ENCODE results near the gene SCAF1. TPM values are rescaled to one million over a fixed set of nuclear protein-coding genes. Genes with fewer than 3 reads are reported as not detected.

SCAF1 gene
- total and polyA plus RNA-seq, 2 of the 13 experiments (the other 11 are each of a cell fraction or from before 2014, with no cell fraction given), result 3.3 to 6.1 TPM

GRCh38 chr19:49664171-49665035 lies 22.4 kb downstream of the SCAF1 start (continued):
- TF ChIP-seq ZNF292 (CRISPR knock-in tag; IDR thresholded peaks at IDR 0.05; ENCODE audit: borderline replicate concordance, low read depth) (0 out of 2 replicates have a peak, but pooled peaks have one; percentile 19), ZMAT3 (CRISPR knock-in tag; conservative IDR thresholded peaks at IDR 0.05) (peak; percentile 71; the same call in 1 of the 2 replicates), ZNF724P (CRISPR knock-in tag; IDR thresholded peaks at IDR 0.05; ENCODE audit: borderline replicate concordance) (0 out of 2 replicates have a peak, but pooled peaks have one; percentile 62), KDM5B (CRISPR knock-in tag; IDR thresholded peaks at IDR 0.05; ENCODE audit: borderline replicate concordance) (peak; percentile 29), ELF3 (CRISPR knock-in tag; IDR thresholded peaks at IDR 0.05) (peak; percentile 33; the same call in 1 of the 2 replicates), ZNF75D (CRISPR knock-in tag; IDR thresholded peaks at IDR 0.05; ENCODE audit: borderline replicate concordance) (no peak), BHLHE40 (IDR thresholded peaks at IDR 0.05; ENCODE audit: low read length) (peak; percentile 33; the same call in 1 of the 2 replicates), ZNF121 (CRISPR knock-in tag; IDR thresholded peaks at IDR 0.05) (peak; percentile 67), ZFP41 (CRISPR knock-in tag; IDR thresholded peaks at IDR 0.05; ENCODE audit: borderline replicate concordance) (no peak), POLR2AphosphoS5 (IDR thresholded peaks at IDR 0.05; ENCODE audit: low read depth, low read length) (peak; percentile 75), HNF1A (IDR thresholded peaks at IDR 0.05; ENCODE audit: low read depth) (no peak), HNF1A (CRISPR knock-in tag; IDR thresholded peaks at IDR 0.05; ENCODE audit: borderline replicate concordance) (no peak), TERF1 (CRISPR knock-in tag; IDR thresholded peaks at IDR 0.05) (no peak), ATF4 (CRISPR knock-in tag; IDR thresholded peaks at IDR 0.05) (peak in 1 of 2 experiments; percentile 12; a peak in 1 of 4 replicates), HNRNPK (IDR thresholded peaks at IDR 0.05; ENCODE audit: low read depth, low read length, poor library complexity, severe bottlenecking) (peak; percentile 36), YEATS4 (CRISPR knock-in tag; IDR thresholded peaks at IDR 0.05; ENCODE audit: borderline replicate concordance) (peak; percentile 48; the same call in 1 of the 2 replicates), YEATS2 (CRISPR knock-in tag; IDR thresholded peaks at IDR 0.05; ENCODE audit: borderline replicate concordance) (peak; percentile 55; the same call in 1 of the 2 replicates), ZUFSP (CRISPR knock-in tag; IDR thresholded peaks at IDR 0.05; ENCODE audit: borderline replicate concordance) (no peak), NFE2L2 (IDR thresholded peaks at IDR 0.05; ENCODE audit: low read length) (no peak), TEAD3 (CRISPR knock-in tag; optimal IDR thresholded peaks at IDR 0.05; ENCODE audit: borderline replicate concordance) (peak; percentile 13)

Data from HepG2 (cell line).